Measurements from ENCODE around the gene SPINDOC. TPM values are rescaled to one million over a fixed set of nuclear protein-coding genes. Genes with fewer than 3 reads are reported as not detected.

The SPINDOC gene, protein sequence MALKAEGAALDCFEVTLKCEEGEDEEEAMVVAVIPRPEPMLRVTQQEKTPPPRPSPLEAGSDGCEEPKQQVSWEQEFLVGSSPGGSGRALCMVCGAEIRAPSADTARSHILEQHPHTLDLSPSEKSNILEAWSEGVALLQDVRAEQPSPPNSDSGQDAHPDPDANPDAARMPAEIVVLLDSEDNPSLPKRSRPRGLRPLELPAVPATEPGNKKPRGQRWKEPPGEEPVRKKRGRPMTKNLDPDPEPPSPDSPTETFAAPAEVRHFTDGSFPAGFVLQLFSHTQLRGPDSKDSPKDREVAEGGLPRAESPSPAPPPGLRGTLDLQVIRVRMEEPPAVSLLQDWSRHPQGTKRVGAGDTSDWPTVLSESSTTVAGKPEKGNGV
- 37.1 to 49.7 TPM (median 47.9 TPM) in 5 replicates for total RNA-seq (2022; extraction: Qiagen RNA extraction)

DNA sequence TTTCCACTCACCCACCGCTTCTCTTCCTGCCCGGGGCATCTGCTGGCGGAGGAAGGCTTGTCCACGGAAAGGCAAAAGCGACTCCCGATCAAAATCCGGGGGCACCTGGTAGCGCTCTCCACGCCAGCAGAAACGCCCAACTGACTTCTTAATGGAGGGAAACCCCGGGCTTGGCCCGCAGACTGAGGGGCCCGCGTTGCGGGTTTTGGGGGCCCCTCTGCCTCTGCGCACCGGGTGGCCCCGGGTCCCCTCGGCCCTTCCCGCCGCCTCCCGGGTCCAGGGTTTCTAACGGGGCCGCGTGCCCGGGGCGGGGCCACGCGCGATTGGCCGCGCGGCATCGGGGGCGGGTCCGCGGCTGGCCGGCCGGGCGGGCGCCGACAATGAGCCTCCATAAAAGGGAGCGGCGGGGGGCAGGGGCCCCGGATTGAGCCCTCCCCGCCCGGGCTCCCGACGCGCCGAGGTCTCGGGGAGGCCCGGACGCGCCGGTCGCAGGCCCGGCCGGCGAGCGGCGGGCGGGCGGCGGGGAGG lies at the start of gene SPINDOC:
Gene SPINDOC (plus strand): TSS at position 422 of the 528 bp plus-strand sequence. CDS start 231 bp downstream, outside the sequence.

GRCh38 chr11:63768237-63769041 lies 44.8 kb upstream of the SPINDOC start, which contains the start of gene ZFTA:
Gene ZFTA (minus strand): TSS chr11:63768775. CDS start chr11:63768622, 153 bp downstream.

DNA sequence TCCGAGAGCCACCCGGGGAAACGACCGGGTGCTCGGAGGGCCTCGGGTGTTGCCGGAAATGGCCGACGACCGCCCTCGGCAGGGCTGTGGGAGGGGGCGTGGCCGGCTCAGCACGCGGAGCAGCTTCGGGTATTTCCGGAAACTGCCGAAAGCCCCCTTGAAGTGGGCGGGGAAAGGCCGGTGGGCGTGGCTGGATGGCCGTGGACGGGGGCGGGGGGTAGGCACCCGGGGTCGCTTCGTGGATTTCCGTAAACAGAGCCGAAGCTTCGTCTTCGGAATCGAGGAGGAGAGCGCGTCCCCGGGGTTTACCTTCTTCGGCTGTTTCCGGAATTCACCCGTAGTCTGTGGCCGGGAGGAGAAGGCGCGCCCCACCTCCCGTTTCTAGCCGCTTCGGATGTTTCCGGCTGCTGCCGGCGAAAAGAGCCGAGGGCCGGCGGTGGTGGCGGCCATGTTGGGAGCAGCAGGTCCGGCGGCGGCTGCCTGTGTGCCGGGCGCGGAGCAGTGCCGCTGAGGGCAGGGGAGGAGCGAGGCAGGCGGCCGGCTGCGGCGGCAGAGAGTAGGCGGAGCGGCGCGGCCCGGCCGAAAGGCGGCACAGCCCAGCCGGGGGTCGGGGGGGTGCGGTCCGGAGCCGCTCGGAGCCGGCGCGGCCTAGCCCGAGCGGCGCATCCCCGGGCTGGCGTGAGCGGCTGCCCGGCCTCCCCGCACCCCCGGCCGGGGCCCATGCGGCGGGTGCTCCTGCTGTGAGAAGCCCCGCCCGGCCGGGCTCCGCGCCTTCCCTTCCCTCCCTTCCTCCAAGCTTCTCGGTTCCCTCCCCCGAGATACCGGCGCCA lies 25.6 kb downstream of the SPINDOC start, which contains the start of gene MARK2:
Gene MARK2 (plus strand): TSS at position 433 of the 830 bp plus-strand sequence. CDS start 397 bp downstream, at position 830.

Other genes starting within 250 kb of the SPINDOC start
- 50.7 to 72.3 TPM (median 65.6 TPM) in 5 replicates for gene PLAAT3, start 199.0 kb upstream of the SPINDOC start, total RNA-seq (2022; extraction: Qiagen RNA extraction)
- 30.3 to 39.0 TPM (median 35.2 TPM) in 5 replicates for gene ATL3, start 142.1 kb upstream of the SPINDOC start, total RNA-seq (2022; extraction: Qiagen RNA extraction)
- 97.4 to 112 TPM (median 103 TPM) in 5 replicates for gene RTN3, start 132.0 kb upstream of the SPINDOC start, total RNA-seq (2022; extraction: Qiagen RNA extraction)
- gene ZFTA, start 44.7 kb upstream of the SPINDOC start, total RNA-seq (2022; extraction: Qiagen RNA extraction) = 4.3 to 5.9 TPM (median 5.4 TPM) in 5 replicates
- 26.9 to 33.7 TPM (median 28.9 TPM) in 5 replicates for gene MARK2, start 25.7 kb downstream of the SPINDOC start, total RNA-seq (2022; extraction: Qiagen RNA extraction)
- 0.88 to 1.1 TPM (median 0.99 TPM) in 5 replicates for gene RCOR2, start 103.7 kb downstream of the SPINDOC start, total RNA-seq (2022; extraction: Qiagen RNA extraction)
- gene NAA40, start 125.5 kb downstream of the SPINDOC start, total RNA-seq (2022; extraction: Qiagen RNA extraction) = 13.8 to 18.2 TPM (median 15.3 TPM) in 5 replicates
- gene COX8A, start 161.2 kb downstream of the SPINDOC start, total RNA-seq (2022; extraction: Qiagen RNA extraction) = 634 to 1,125 TPM (median 1,037 TPM) in 5 replicates
- 109 to 136 TPM (median 127 TPM) in 5 replicates for gene OTUB1, start 173.0 kb downstream of the SPINDOC start, total RNA-seq (2022; extraction: Qiagen RNA extraction)
- 0.03 to 0.09 TPM (median 0.06 TPM) in 5 replicates for gene FLRT1, start 222.5 kb downstream of the SPINDOC start, total RNA-seq (2022; extraction: Qiagen RNA extraction)

Data from A549 treated with Hydrocortisone at 1 μM for 4 hours (cell line).